HepG2 (cell line): Measurements from ENCODE around the gene B4GALT7. TPM values are rescaled to one million over a fixed set of nuclear protein-coding genes. Genes with fewer than 3 reads are reported as not detected.

Experiments used
- ATAC-seq: fragments of 200-7000 bp; cut with Tn5 transposase; 3 replicates; pipeline ENCODE4 v1.9.1; 2020; ENCODE audit warnings: mild to moderate bottlenecking, moderate library complexity
- BruUV-seq: library from RNA; stranded (reverse); fragments of 400-500 nt; replicated peaks from 2 replicates; lab custom pipeline; 2021; lab: Mats Ljungman, UMichigan
- CTCF ChIA-PET: fragments of 300-600 bp; formaldehyde crosslinking; extraction: SDS; loops from one replicate; lab custom pipeline; 2021; ENCODE audit warnings: low total read pairs, inconsistent platforms, low intra/inter-chr PET ratio; lab: Yijun Ruan, JAX
- POLR2A ChIA-PET: fragments of 350-600 bp; sonication (Branson Sonifier 250); formaldehyde crosslinking; loops from one replicate; lab custom pipeline; 2020; ENCODE audit warnings: antibody characterized with exemption, inconsistent platforms; lab: Yijun Ruan, JAX
- DNase-seq: peaks from one replicate; pipeline ENCODE4 v3.0.0-alpha.2; 2015; ENCODE audit warnings: low spot score
- FAIRE-seq: peaks from 3 replicates; lab custom pipeline; 2011; peaks lifted over from hg19 to GRCh38; lab: Jason Lieb, UNC
- H2AFZ ChIP-seq: one replicate; pipeline ENCODE4 v1.6.1; 2011; ENCODE audit warnings: low read length, inconsistent platforms
- H3K27ac ChIP-seq: fragments of 300-600 bp; 3 replicates; pipeline ENCODE4 v1.8.0; 2011; ENCODE audit warnings: mixed run types, mild to moderate bottlenecking, mixed read lengths, low read length, inconsistent platforms; ENCODE audit not compliant: insufficient read depth; ENCODE audit errors: extremely low read length
- H3K27me3 ChIP-seq, 2 experiments: fragments of 200-600 bp in 1 of 2; 2 replicates in 1 of 2; 3 replicates in 1 of 2; pipeline versions ENCODE4 v1.6.0 to v1.8.0; 2011; ENCODE audit warnings: low read length in 2 of 2, mild to moderate bottlenecking in 2 of 2, moderate library complexity in 2 of 2, inconsistent platforms in 1 of 2; ENCODE audit not compliant: insufficient read depth in 2 of 2, control insufficient read depth in 1 of 2
- H3K36me3 ChIP-seq, 2 experiments: fragments of 200-600 bp in 1 of 2; replicated peaks in 1 of 2; 2 replicates in 1 of 2; 3 replicates in 1 of 2; pipeline versions ENCODE4 v1.5.1 to v1.8.0; 2011; ENCODE audit warnings: low read length in 2 of 2, inconsistent platforms in 1 of 2; ENCODE audit not compliant: insufficient read depth in 2 of 2, control insufficient read depth in 1 of 2
- H3K4me1 ChIP-seq: 2 replicates; pipeline ENCODE4 v1.5.1; 2012; ENCODE audit warnings: low read length, inconsistent platforms; ENCODE audit not compliant: insufficient read depth
- H3K4me2 ChIP-seq: 2 replicates; pipeline ENCODE4 v1.6.0; 2011; ENCODE audit warnings: low read depth, low read length, inconsistent platforms
- H3K4me3 ChIP-seq, 3 experiments: fragments of 200-600 bp in 1 of 3; sonication (generic), shearing (Covaris generic) in 1 of 3; replicated peaks in 1 of 3; 2 replicates each; pipeline ENCODE4 v1.5.1; 2011 to 2016; ENCODE audit warnings: low read length in 3 of 3, inconsistent platforms in 2 of 3, low read depth in 2 of 3, mild to moderate bottlenecking in 2 of 3, control low read depth in 1 of 3, mixed read lengths in 1 of 3; ENCODE audit not compliant: insufficient read depth in 1 of 3
- H3K79me2 ChIP-seq: one replicate; pipeline ENCODE4 v1.6.1; 2011; ENCODE audit warnings: low read length, inconsistent platforms; ENCODE audit not compliant: insufficient read depth
- H3K9ac ChIP-seq: 2 replicates; pipeline ENCODE4 v1.6.0; 2011; ENCODE audit warnings: mild to moderate bottlenecking, low read depth, low read length, inconsistent platforms; ENCODE audit not compliant: insufficient read depth
- H3K9me3 ChIP-seq: 2 replicates; pipeline ENCODE4 v1.5.1; 2012; ENCODE audit warnings: mild to moderate bottlenecking, low read length
- H4K20me1 ChIP-seq: 2 replicates; pipeline ENCODE4 v1.6.0; 2011; ENCODE audit warnings: inconsistent platforms, mild to moderate bottlenecking, low read length, moderate library complexity; ENCODE audit not compliant: insufficient read depth
- ARNT ChIP-seq: fragments of 450-650 bp; IDR thresholded peaks from 2 replicates; pipeline ENCODE4 v1.6.1; 2017
- HDAC1 ChIP-seq: sonication (generic); formaldehyde crosslinking; IDR thresholded peaks from 2 replicates; pipeline ENCODE4 v1.5.1; 2020; ENCODE audit warnings: mild to moderate bottlenecking, missing genetic modification reagents
- KLF16 ChIP-seq, 2 experiments: sonication (generic) in 1 of 2; formaldehyde crosslinking in 1 of 2; IDR thresholded peaks; 2 replicates each; pipeline versions ENCODE4 v1.6.1 to v1.8.0; 2016 to 2023; ENCODE audit warnings: missing genetic modification reagents in 2 of 2, missing compliant biosample characterization in 1 of 2
- NFIC ChIP-seq: IDR thresholded peaks from 2 replicates; pipeline ENCODE4 v1.6.1; 2012; ENCODE audit warnings: mild to moderate bottlenecking, low read length, inconsistent platforms
- RFXANK ChIP-seq: IDR thresholded peaks from 2 replicates; pipeline ENCODE4 v1.6.1; 2016
- RXRB ChIP-seq: IDR thresholded peaks from 2 replicates; pipeline ENCODE4 v1.6.1; 2016; ENCODE audit warnings: borderline replicate concordance, missing genetic modification reagents, missing compliant biosample characterization
- SIN3B ChIP-seq: fragments of 150-350 bp; IDR thresholded peaks from 2 replicates; pipeline ENCODE4 v1.6.1; 2014; ENCODE audit warnings: low read length
- SP140L ChIP-seq: sonication (generic); formaldehyde crosslinking; IDR thresholded peaks from 2 replicates; pipeline ENCODE4 v1.4.0; 2020; ENCODE audit warnings: missing genetic modification reagents, borderline replicate concordance
- TOE1 ChIP-seq: sonication (generic); formaldehyde crosslinking; IDR thresholded peaks from 2 replicates; pipeline ENCODE4 v1.4.0; 2020; ENCODE audit warnings: mild to moderate bottlenecking, missing genetic modification reagents
- ZFP36L2 ChIP-seq: sonication (generic); formaldehyde crosslinking; IDR thresholded peaks from 2 replicates; pipeline ENCODE4 v1.4.0; 2020; ENCODE audit warnings: missing genetic modification reagents
- ZNF644 ChIP-seq: IDR thresholded peaks from 2 replicates; pipeline ENCODE4 v1.6.1; 2016; ENCODE audit warnings: low read depth
- ZNF737 ChIP-seq: sonication (generic); formaldehyde crosslinking; IDR thresholded peaks from 2 replicates; pipeline ENCODE4 v1.5.0; 2020; ENCODE audit warnings: missing genetic modification reagents, mild to moderate bottlenecking, borderline replicate concordance
- WGBS: methylation state at CpG from one replicate; pipeline ENCODE4 v1.1.6; 2017; ENCODE audit warnings: low lambda C conversion rate; 5-methylcytosine and 5-hydroxymethylcytosine counted together
- in situ Hi-C: cut with HindIII; loops from 2 replicates; pipeline ENCODE4 v1.10.0; 2017; ENCODE audit warnings: low pct_unique_long_range_greater_than_20kb; ENCODE audit not compliant: extremely low pct_ligation_motif_present
- intact Hi-C: fragments of 100-400 bp; cut with micrococcal nuclease; formaldehyde crosslinking; loops from one replicate; pipeline ENCODE4 v1.10.0; 2022; ENCODE audit not compliant: unreplicated experiment
- polyA plus RNA-seq, 8 experiments: library from polyadenylated mRNA; depleted of rRNA in 3 of 8; stranded (reverse) in 7 of 8; unstranded in 1 of 8; fragments of >200 nt; fragmentation: Illumina TruSeq in 4 of 8; extraction: Trizol in 4 of 8; gene quantifications; 2 replicates each; pipeline versions ENCODE4 v1.2.1 to v1.2.3, GENCODE V29; 2011 to 2016; ENCODE audit warnings: low read depth in 4 of 8, missing spikeins in 1 of 8, mixed read lengths in 1 of 8; ENCODE audit not compliant: insufficient read depth in 1 of 8
- total RNA-seq, 5 experiments: library from RNA; depleted of rRNA; stranded (reverse); fragments of >200 nt; fragmentation: Illumina TruSeq; extraction: Trizol; gene quantifications; 2 replicates each; pipeline ENCODE4 v1.2.3, GENCODE V29; 2016; ENCODE audit warnings: low read depth in 1 of 5
- TF ChIP-seq, protein P1 (sequence below): sonication (generic); formaldehyde crosslinking; IDR thresholded peaks from 2 replicates; pipeline ENCODE4 v1.4.0; 2020; ENCODE audit warnings: mild to moderate bottlenecking, missing genetic modification reagents, borderline replicate concordance
- TF ChIP-seq, protein P2 (sequence below): sonication (generic); formaldehyde crosslinking; IDR thresholded peaks from 2 replicates; pipeline ENCODE4 v1.4.0; 2020; ENCODE audit warnings: missing genetic modification reagents
- TF ChIP-seq, protein P3 (sequence below): sonication (generic); formaldehyde crosslinking; IDR thresholded peaks from 2 replicates; pipeline ENCODE4 v1.4.0; 2020; ENCODE audit warnings: missing genetic modification reagents
- TF ChIP-seq, protein P4 (sequence below): sonication (generic); formaldehyde crosslinking; IDR thresholded peaks from 2 replicates; pipeline ENCODE4 v1.5.0; 2020; ENCODE audit warnings: missing genetic modification reagents, mild to moderate bottlenecking, borderline replicate concordance

The B4GALT7 gene
- total and polyA plus RNA-seq, 2 of the 13 experiments (the other 11 are each of a cell fraction or from before 2014, with no cell fraction given): 16.4 to 20.5 TPM

DNA sequence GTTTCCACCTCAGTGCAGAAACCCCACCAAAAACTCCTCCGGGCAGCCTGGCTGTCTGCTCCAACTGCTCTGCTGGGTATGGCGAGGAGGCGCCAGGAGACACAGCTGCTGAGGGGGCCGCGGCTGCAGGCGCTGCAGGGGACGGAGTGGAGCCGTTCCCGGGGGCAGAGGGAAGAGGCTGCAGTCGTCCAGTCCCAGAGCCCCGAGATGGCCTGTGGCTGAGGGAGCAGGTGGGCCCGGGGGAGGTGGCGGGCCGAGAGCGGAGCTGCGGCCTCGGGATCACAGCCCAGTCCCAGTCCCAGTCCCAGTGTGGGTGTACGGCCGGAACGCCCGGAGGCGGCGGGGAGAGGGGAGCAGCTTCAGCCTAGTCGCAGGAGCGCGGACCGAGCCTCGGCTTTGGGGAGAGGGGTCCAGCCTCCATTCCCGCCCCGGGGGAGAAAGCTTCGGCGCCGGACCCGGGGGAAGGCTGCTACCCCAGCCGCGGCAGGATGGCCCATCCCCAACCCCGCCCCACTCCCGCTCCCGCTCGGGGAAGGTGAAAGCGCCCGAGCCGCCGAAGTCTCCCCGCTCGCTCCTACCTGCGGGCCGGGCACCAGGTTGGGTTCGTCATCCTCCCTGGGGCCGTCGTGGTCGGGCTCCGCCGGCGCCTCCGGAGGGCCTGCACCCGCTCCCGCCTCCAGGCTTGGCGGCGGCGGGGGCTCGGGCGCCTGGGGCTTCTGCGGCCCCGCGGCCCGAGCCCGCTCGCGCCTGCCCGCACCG is 46.1 kb upstream of the B4GALT7 start (continued):
- no peak for TF ChIP-seq RXRB (CRISPR knock-in tag)
- TF ChIP-seq, protein P1, sequence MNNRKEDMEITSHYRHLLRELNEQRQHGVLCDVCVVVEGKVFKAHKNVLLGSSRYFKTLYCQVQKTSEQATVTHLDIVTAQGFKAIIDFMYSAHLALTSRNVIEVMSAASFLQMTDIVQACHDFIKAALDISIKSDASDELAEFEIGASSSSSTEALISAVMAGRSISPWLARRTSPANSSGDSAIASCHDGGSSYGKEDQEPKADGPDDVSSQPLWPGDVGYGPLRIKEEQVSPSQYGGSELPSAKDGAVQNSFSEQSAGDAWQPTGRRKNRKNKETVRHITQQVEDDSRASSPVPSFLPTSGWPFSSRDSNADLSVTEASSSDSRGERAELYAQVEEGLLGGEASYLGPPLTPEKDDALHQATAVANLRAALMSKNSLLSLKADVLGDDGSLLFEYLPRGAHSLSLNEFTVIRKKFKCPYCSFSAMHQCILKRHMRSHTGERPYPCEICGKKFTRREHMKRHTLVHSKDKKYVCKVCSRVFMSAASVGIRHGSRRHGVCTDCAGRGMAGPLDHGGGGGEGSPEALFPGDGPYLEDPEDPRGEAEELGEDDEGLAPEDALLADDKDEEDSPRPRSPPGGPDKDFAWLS (CRISPR knock-in tag): no peak
- TF ChIP-seq ZFP36L2 (CRISPR knock-in tag): no peak

DNA sequence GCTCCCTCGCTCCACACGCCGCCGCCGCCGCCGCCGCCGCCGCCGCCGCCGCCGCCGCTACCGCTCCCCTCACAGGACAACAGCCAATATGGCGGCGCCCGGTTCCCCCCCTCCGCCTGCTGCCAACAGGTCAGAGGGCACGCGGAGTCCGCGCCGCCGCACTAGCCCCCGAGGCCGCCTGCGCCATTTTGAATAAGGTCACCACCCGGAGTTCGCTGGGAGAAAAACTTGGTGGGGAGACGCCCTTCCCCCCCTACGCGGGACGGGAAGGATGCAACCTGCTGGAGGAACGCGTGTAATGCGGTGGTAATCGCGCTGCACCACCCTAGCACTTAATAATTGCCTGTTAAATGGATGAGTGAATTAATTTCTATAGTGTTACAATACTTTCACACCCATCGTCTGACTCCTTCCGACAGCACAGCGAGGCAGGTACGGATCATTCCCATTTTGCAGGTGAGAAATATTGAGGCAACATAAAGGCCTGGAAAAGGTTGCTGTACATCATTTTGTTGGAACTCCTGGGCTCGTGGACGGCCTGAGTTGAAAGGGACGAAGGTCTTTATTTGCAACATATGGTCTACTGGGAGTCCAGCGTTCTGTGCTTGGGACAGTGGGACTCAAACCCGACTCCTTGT is 45.3 kb upstream of the B4GALT7 start, which contains the start of gene FAM193B:
Gene FAM193B, minus strand, starts transcription at position 90 of the 638 bp plus-strand sequence. CDS start 105 bp downstream, outside the sequence.
- Histone ChIP-seq H3K9ac (peak within 1 kb of the TSS; percentile 86), H3K4me2 (peak within 1 kb of the TSS; percentile 88), H3K4me3 (peak within 1 kb of the TSS; percentile 96 to 98 (median 98)), H3K27me3 (no peaks in the 10 kb centered on the region), H3K79me2 (peaks cover 48% of the 10 kb centered on the region), H3K36me3 (peaks cover 5 to 18% of the 10 kb centered on the region in 2 experiments; a peak in 4 of 5 replicates), H2AFZ (peak within 1 kb of the TSS; percentile 59), H4K20me1 (peaks cover 7% of the 10 kb centered on the region; the same call in 1 of the 2 replicates), H3K4me1 (peaks cover 59% of the 10 kb centered on the region), H3K9me3 (no peaks in the 10 kb centered on the region), H3K27ac (peak within 1 kb of the TSS; percentile 56)
- in situ Hi-C loops: no loop called here
- ChIA-PET CTCF (no interaction called here), POLR2A (interaction anchor here (1.0 kb wide), 1 partner anchor 38 kb away, joined by 4 read pairs; the partner anchor contains the start of gene TMED9)
- FAIRE-seq: peak; percentile 50
- 22% methylated on average over 20 of the region's 49 CpGs for WGBS
- peak; percentile 78 for ATAC-seq
- BruUV-seq: TSS peak; percentile 39
- peak; percentile 85 for DNase-seq
- intact Hi-C loops: loop anchor here (5.0 kb wide), 1 partner anchor 37 kb away; the partner anchor contains the start of gene DDX41
- TF ChIP-seq NFIC (no peak), TOE1 (CRISPR knock-in tag) (no peak), ZNF644 (CRISPR knock-in tag) (no peak), ARNT (no peak), KLF16 (CRISPR knock-in tag; IDR thresholded peaks at IDR 0.05) (peak in 1 of 2 experiments; percentile 57; a peak in 1 of 4 replicates), ZNF737 (CRISPR knock-in tag) (no peak), HDAC1 (CRISPR knock-in tag) (peak; percentile 59), RFXANK (CRISPR knock-in tag) (no peak), SP140L (CRISPR knock-in tag) (no peak), SIN3B (no peak)
- TF ChIP-seq, protein P2, sequence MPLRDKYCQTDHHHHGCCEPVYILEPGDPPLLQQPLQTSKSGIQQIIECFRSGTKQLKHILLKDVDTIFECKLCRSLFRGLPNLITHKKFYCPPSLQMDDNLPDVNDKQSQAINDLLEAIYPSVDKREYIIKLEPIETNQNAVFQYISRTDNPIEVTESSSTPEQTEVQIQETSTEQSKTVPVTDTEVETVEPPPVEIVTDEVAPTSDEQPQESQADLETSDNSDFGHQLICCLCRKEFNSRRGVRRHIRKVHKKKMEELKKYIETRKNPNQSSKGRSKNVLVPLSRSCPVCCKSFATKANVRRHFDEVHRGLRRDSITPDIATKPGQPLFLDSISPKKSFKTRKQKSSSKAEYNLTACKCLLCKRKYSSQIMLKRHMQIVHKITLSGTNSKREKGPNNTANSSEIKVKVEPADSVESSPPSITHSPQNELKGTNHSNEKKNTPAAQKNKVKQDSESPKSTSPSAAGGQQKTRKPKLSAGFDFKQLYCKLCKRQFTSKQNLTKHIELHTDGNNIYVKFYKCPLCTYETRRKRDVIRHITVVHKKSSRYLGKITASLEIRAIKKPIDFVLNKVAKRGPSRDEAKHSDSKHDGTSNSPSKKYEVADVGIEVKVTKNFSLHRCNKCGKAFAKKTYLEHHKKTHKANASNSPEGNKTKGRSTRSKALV (CRISPR knock-in tag): no peak
- TF ChIP-seq, protein P3, sequence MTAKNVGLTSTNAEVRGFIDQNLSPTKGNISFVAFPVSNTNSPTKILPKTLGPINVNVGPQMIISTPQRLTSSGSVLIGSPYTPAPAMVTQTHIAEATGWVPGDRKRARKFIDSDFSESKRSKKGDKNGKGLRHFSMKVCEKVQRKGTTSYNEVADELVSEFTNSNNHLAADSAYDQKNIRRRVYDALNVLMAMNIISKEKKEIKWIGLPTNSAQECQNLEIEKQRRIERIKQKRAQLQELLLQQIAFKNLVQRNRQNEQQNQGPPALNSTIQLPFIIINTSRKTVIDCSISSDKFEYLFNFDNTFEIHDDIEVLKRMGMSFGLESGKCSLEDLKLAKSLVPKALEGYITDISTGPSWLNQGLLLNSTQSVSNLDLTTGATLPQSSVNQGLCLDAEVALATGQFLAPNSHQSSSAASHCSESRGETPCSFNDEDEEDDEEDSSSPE (CRISPR knock-in tag): peak; percentile 50; the same call in 1 of the 2 replicates
- TF ChIP-seq, protein P4, sequence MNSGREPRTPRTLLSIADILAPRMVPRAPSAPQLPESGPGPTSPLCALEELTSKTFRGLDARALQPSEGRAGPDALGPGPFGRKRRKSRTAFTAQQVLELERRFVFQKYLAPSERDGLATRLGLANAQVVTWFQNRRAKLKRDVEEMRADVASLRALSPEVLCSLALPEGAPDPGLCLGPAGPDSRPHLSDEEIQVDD (CRISPR knock-in tag): no peak
